ENCODE results near the gene GALNT14. TPM values are rescaled to one million over a fixed set of nuclear protein-coding genes. Genes with fewer than 3 reads are reported as not detected.

The GALNT14 gene
- total RNA-seq, 1 donor = 0.72 TPM

GRCh38 chr2:30997979-30998378 is 140.3 kb downstream of the GALNT14 start:
- no peak for TF ChIP-seq CTCF (IDR thresholded peaks at IDR 0.05; ENCODE audit: insufficient read depth, low read length)
- no peak overlapping the region for H3K4me3 ChIP-seq (ENCODE audit: low read depth, low read length)
- DNase-seq (ENCODE audit: low read depth) = no peak

- H3K4me3 ChIP-seq (ENCODE audit: low read depth, low read length) = no peak overlapping the region
- no peak for DNase-seq (ENCODE audit: low read depth)
These were observed 143.8 kb downstream of the GALNT14 start for GRCh38 chr2:30994227-30995056.

GRCh38 chr2:30992781-30993180 is 145.5 kb downstream of the GALNT14 start:
- no peak for TF ChIP-seq CTCF (IDR thresholded peaks at IDR 0.05; ENCODE audit: insufficient read depth, low read length)
- no peak for DNase-seq (ENCODE audit: low read depth)
- no peak overlapping the region for H3K4me3 ChIP-seq (ENCODE audit: low read depth, low read length)

More at GRCh38 chr2:30994227-30995056, 143.8 kb downstream of the GALNT14 start:
- TF ChIP-seq CTCF (IDR thresholded peaks at IDR 0.05; ENCODE audit: insufficient read depth, low read length) = no peak

- TF ChIP-seq CTCF (IDR thresholded peaks at IDR 0.05; ENCODE audit: insufficient read depth, low read length) = no peak
- DNase-seq (ENCODE audit: low read depth) = no peak
- no peak overlapping the region for H3K4me3 ChIP-seq (ENCODE audit: low read depth, low read length)
These were observed 147.6 kb downstream of the GALNT14 start for GRCh38 chr2:30990671-30991070.

- TF ChIP-seq CTCF (IDR thresholded peaks at IDR 0.05; ENCODE audit: insufficient read depth, low read length) = no peak
- DNase-seq (ENCODE audit: low read depth) = no peak
- no peak overlapping the region for H3K4me3 ChIP-seq (ENCODE audit: low read depth, low read length)
These were observed 148.1 kb downstream of the GALNT14 start for GRCh38 chr2:30990176-30990575.

- no peak for DNase-seq (ENCODE audit: low read depth)
- TF ChIP-seq CTCF (IDR thresholded peaks at IDR 0.05; ENCODE audit: insufficient read depth, low read length) = no peak
- no peak overlapping the region for H3K4me3 ChIP-seq (ENCODE audit: low read depth, low read length)
These were observed 148.5 kb downstream of the GALNT14 start for GRCh38 chr2:30989746-30990145.

Data from fibroblast of the aortic adventitia (primary cell).